GM21737 (cell line): Measurements from ENCODE around the gene TPR.

Experiments used
- ATAC-seq: cut with Tn5 transposase; IDR thresholded peaks from one replicate; pipeline ENCODE4 v1.9.1; 2021; ENCODE audit warnings: mild to moderate bottlenecking, moderate library complexity; ENCODE audit not compliant: unreplicated experiment

The TPR gene

DNA sequence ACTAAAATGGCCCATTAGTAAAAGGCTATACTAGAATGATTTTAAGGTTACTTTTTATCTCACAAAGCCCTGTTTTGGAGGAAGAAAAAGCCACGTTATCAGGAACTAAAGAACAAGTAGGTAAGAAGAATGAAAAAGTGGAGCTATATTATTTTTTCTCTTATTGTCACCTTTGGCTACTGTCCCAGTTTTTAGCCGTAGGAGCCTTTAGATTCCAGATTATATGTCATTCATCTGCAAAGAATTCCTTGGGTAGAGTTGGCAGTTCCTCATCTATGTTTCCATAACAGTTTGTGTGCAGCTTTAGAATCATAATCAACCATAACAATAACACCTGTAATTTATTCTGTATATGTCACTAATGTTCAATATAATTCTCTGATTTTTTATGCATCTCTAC, 83.8 kb downstream of the TPR start:
- ATAC-seq: no peak

- no peak for ATAC-seq
Observed at GRCh38 chr1:186289943-186290545, 85.0 kb downstream of the TPR start.

GRCh38 chr1:186286615-186287315, 88.3 kb downstream of the TPR start:
- ATAC-seq: no peak

DNA sequence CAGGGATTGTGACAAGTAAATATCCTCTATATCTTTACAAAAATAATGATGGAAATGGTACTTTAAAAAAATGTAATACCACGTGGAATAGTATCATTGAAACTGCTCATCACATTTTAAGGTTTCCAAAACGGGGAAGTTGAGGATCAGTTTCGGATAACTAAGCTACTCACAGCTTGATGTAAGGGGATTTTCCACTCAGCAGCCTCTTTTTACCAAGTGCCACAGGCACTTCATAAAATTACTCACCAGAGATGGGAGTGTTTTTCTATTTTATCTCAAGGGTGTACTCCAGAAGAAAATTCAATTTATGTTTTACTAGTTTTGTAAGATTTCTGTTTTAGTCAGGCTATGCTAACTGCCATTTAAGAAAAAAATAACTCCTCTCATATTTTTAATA, 91.7 kb downstream of the TPR start:
- ATAC-seq: no peak

GRCh38 chr1:186282466-186282865, 92.6 kb downstream of the TPR start:
- no peak for ATAC-seq

- no peak for ATAC-seq
Observed at GRCh38 chr1:186275822-186276221, 99.2 kb downstream of the TPR start.

DNA sequence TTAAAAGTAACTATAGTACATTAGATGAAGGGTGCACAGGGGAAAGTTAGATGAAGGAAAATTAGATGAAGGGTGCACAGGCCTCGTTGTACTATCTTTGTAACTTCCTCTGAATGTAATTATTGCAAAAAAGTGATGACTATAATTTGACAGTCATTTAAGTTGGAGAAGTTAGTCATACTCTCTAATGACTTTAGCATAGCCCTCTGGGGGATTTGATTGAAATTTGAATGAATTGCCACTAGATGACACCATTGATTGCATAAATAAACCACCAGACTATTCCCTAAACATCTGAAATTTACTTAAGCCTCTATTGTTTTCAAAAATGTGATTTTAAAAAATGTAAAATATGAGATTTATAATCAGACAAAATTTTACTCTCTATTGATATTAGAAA, 102.6 kb downstream of the TPR start:
- no peak for ATAC-seq

DNA sequence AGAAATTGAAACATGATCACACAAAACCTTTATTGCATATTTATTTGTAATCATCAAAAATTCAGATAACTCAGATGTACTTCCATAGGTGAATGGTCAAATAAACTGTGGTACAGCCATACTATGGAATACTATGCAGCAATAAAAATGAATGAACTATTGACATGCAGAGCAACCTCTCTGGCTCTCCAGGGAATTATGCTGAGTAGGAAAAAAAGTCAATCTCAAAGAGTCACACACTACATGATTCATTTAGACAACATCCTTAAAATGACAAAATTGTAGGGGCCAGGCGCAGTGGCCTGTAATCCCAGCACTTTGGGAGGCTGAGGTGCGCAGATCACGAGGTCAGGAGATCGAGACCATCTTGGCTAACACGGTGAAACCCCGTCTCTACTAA, 104.0 kb downstream of the TPR start:
- ATAC-seq: no peak
